HG03558 (cell line): ENCODE results near the gene SDCCAG8.

ENCODE experiments used
- ATAC-seq: cut with Tn5 transposase; IDR thresholded peaks from one replicate; pipeline ENCODE4 v1.9.1; 2021; ENCODE audit warnings: moderate number of reproducible peaks; ENCODE audit not compliant: unreplicated experiment; ENCODE audit errors: extremely low read depth

SDCCAG8 gene

DNA sequence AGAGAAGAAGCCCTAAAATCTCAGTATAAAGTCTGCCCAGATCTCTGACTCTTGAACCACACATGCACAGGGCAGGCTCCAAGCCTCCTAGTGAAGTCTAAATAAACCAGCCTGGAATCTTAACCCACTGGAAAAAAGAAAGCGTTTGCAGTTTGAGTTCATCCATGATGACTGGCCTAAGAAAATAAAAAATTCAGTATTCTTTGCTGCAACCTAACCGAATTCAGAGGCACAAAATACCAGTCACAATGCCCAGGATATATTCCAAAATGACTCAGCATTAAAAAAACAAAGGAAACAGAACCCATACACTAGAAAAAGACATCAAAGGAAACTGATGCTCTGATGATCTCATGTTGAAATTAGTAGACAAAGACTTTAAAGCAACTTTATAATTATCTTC, 269.2 kb downstream of the SDCCAG8 start:
- ATAC-seq: no peak

DNA sequence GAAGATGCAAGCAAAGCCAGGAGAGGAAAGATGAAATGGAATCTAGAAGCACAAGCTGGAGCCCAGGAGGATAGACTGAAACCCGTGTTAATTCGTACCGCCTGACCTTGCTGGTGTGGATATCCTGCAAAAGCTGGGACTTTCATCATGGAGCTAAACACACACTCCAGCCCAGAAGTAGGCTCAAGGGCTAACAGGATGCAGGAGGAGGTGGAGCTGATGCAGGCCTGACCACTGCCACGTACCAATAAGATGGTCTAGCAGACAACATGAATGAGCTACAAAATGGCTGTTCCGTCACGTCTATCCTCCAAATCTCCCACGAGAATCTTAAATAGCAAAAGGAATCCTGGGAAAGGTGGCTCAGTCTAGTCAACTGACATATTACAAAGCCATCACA, 270.3 kb downstream of the SDCCAG8 start:
- no peak for ATAC-seq

DNA sequence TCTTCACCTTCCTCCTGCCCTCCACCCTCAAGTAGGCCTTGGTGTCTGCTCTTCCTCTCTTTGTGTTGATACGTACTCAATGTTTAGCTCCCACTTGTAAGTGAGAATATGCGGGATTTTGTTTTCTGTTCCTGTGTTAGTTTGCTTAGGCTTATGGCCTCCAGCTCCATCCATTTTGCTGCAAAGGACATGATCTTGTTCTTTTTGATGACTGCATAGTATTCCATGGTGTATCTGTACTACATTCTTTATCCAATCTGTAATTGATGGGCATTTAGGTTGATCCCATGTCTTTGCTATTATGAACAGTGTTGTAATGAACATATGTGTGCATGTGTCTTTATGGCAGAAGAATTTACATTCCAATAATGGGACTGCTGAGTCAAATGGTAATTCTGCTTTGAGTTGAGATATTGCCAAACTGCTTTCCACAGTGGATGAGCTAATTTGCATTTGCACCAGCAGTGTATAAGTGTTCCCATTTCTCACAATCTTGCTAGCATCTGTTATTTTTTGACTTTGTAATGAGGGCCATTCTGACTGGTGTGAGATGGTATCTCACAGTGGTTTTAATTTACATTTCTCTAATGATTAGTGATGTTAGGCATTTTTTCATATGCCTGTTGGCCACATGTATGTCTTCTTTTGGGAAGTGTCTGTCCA, 272.7 kb downstream of the SDCCAG8 start:
- ATAC-seq: no peak

DNA sequence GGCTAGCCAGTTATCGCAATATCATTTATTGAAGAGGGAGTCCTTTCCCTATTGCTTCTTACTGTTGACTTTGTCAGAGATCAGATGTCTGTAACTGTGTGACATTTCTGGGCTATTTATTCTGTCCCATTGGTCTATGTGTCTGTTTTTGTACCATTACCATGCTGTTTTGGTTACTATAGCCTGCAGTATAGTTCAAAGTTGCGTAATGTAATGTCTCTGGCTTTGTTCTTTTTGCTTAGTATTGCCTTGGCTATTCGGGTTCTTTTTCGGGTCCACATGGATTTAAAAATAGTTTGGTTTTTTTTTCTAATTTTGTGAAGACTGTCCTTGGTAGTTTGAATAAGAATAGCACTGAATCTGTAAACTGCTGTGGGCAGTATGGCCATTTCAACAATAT, 273.7 kb downstream of the SDCCAG8 start:
- no peak for ATAC-seq

DNA sequence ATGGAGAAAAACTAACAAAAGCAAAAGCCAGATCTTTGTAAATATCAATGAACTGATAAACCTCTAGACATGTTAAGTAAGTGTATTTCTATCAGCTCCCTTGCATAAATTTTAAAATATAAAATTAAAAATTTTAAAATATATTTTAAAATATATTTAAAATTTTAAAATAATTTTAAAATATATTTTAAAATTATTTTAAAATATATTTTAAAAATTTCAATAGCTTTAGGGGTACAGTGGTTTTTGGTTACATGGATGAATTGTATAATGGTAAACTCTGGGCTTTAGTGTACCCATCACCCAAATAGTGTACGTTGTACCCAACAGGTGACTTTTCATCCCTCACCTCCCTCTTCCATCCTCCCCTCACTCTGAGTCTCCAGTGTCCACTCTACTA, 279.2 kb downstream of the SDCCAG8 start:
- no peak for ATAC-seq

DNA sequence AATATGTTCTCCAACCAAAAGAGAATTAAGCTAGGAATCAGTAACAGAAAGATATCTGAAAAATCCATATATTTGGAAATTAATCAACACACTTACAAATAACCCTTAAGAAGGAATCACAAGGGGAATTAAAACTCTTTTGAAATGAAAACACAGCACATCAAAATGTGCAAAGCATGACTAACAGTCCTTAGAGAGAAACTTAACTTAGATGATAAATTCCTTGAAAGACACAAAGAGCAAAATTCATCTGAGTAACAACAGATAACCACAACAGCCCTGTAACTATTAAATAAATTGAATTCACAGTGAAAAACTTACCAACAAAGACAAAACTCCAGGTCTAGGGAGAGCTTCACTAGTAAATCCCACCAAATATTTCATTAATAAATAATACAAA, 283.8 kb downstream of the SDCCAG8 start:
- no peak for ATAC-seq

DNA sequence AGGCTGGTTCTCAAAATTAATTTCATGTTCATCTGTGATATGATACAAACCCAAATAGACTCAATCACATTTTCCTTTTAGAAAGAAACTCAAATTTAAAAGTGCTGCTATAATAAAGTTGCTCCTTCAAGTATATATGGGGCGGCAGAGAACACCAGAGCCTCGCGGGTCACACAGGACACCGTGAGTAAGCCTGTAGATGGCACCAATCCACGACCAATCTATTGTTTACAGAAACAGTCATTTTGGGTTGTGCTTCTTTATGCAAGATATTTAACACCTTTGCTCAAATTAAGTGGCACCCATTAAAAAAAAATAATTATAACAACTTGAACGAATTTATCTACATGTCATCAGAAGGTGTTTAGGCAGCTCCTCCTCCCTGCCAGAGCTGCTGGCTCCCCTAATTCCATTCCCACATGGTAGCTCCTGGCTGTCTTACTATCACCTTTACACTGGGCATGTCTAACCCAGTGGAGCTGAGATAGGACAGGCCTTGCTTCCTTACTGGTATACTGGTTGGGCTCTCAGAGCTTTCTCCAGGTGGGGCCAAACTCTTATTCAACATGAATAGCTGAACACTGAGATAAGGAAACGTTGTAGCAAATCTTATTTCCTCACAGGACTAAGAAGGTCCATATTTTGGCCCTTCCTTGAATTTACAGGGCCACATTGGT, 287.0 kb downstream of the SDCCAG8 start:
- no peak for ATAC-seq

DNA sequence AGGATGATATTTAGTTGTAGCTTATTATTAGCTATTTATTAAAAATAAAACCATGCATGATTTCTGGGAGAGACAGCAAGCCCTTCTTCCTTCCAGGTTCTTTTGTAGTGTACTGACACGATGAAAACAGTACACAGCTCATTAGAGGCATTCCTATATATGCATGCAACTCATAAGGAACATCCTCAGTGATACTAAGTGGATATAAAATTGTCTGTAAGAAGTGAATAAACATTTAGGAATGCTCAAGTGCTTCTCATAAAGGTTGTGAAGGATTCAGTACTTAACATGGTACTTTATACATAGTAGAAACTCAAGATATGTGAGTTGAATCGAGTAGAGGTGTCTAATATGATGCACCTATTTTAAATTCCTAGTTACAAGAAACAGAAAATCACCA, 287.7 kb downstream of the SDCCAG8 start:
- no peak for ATAC-seq

DNA sequence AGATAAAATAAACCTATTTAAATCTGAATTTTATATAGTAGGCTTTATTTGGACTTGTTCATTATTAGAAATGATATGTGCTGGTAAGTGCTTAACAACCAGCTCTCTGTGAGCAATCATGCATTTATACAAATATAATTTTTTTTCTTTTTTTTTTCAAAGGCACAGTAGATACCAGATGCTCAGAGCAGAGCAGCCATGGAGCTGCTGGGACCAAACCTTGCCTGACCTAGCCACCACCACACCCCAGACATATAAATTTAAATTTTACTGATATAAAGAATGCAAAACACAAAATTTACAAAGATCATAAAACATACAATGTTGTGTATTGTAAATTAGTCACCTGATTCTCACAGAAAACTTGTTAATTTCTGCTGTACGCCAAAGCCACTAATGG, 290.6 kb downstream of the SDCCAG8 start:
- no peak for ATAC-seq

DNA sequence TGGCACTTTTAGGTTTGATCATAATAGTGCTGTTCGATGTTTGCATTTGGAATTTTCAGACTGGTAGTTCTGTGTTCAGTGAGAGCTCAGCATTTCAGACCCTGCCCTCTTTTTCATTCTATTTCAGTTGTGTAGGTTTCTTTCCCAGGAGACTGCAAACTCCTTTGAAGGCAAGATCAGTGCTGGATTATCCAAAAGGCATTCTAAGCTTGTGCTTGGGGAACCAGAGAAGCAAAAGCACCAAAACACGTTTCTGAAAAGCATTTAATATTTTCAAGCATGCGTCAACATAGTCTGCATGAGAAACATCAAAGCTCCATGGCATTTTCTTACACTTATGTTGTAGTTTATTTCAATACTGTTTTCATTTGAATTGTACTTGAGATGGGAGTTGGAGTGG, 292.1 kb downstream of the SDCCAG8 start:
- ATAC-seq: no peak

DNA sequence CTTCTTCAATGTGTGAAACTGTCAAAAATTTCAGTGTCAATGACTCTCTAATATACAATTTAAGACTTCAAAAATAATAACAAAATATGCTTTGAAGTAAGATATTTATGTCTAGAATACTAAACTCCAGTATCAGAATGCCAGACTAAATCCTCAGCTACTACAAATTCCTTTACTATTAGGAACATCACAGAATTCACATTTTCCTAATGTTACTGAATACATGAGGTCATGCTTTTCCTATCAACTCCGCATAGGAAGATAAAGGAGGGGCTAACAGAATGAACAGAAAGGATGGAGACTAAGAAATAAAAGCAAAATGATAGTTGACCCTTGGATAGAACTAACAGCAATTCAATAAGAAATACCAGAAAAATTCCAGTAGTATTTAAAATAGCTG, 292.7 kb downstream of the SDCCAG8 start:
- no peak for ATAC-seq

DNA sequence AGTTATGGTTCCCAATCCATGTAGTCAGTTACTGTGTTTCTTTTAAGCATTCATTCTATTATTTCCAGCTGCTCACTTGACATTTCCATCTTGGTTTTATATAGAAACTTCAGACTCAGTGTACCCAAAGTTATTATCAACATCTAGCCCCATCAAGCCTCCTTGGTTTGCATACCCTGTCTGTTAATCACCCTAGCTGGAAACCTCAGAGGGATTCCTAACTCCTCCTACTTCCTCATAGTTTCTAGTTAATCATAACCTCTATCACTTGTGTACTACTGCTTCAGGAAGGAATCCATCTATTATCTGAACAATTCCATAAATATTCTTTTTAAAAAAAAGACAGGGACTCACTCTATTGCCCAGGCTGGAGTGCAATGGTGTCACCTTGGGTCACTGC, 293.3 kb downstream of the SDCCAG8 start:
- no peak for ATAC-seq
